Measurements from ENCODE around the gene PAX7. TPM values are rescaled to one million over a fixed set of nuclear protein-coding genes. Genes with fewer than 3 reads are reported as not detected.
"Not testable (repeated sequence)": the region's sequence is repeated elsewhere in the genome, so short reads cannot be mapped to it uniquely, and the experiment has no call there.

The PAX7 gene
- total RNA-seq, 1 donor from 2014 or later = not detected

- no peak for DNase-seq (ENCODE audit: extremely low read depth, low read depth, low spot score)
Measured at GRCh38 chr1:18657506-18658201, 27.0 kb downstream of the PAX7 start.

- DNase-seq (ENCODE audit: extremely low read depth, low read depth, low spot score) = no peak
Measured at GRCh38 chr1:18658831-18659230, 28.2 kb downstream of the PAX7 start.

DNA sequence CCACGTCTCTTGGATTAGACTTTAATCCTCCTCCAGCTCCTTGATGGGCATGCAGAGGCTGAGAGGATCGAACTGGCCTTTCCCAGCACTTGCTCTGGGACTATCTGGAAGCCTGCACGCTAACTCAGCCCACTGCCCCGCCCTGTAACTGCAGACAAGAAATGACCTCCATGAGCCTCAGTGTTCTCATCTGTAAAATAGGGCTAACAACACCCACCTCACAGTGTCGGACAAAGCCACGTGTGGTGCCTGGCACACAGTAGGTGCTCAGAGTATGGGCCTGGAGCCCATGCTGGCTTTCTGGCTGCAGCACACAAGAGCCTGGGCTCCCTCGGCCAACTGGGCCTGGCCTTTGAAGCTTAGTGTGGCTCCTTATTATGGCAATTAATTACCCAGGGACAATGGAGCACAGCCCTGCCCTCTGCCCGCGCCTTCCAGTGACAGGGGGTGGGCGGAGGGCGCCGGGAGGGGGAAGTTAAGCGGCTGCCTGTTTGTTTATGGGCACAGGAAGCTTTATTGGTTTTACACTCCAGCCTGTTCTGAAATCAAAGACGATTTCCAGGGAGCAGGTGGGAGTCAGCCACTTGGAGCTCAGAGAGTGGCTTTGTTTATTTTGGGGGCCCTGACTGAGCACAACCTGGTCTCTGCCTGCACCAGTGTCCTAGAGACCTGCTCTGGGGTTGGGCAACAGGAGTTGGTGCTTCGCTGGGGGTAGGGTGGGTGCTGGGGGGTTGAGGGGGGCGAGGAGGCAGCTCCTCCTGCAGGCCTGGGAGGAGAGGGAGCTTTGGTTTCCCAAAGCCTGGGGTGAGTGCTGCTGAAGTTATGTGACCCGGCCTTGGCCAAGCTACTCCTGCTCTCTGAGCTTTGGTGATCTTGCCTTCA lies 31.0 kb downstream of the PAX7 start:
- DNase-seq (ENCODE audit: extremely low read depth, low read depth, low spot score) = no peak

GRCh38 chr1:18662286-18662639 lies 31.6 kb downstream of the PAX7 start:
- DNase-seq (ENCODE audit: extremely low read depth, low read depth, low spot score) = no peak

DNA sequence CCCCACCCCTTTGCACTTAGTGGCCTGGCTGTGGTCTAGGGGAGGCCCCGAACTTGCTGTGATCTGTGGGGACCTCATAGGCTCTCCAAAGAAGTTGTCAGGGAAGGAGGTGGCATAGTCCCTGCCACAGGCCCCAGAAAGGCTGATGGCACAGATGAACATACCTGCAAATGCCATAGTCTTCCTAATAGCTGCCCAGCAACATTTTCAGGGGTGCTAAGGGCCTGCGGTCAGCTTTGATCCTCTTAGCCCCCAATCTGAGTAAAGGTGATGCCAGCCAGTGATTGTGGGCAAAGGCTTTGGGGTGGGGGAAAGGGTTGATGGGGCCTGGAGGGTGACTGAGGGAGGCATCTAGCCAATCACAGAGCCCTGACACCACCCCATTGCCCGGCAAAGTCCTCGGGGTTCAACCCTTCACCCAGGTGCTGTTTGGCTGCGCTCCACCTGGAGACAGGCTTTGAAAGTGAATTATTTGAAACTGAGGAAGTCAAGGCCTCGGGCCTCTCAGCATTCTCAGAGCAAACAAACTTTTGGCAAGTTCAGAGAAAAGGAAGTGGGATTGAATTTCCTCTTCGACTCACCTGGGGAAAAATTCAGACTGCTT lies 35.8 kb downstream of the PAX7 start:
- DNase-seq (ENCODE audit: extremely low read depth, low read depth, low spot score) = no peak

- no peak for DNase-seq (ENCODE audit: extremely low read depth, low read depth, low spot score)
Measured at GRCh38 chr1:18667333-18667732, 36.7 kb downstream of the PAX7 start.

GRCh38 chr1:18668046-18668445 lies 37.4 kb downstream of the PAX7 start:
- DNase-seq (ENCODE audit: extremely low read depth, low read depth, low spot score) = no peak

DNA sequence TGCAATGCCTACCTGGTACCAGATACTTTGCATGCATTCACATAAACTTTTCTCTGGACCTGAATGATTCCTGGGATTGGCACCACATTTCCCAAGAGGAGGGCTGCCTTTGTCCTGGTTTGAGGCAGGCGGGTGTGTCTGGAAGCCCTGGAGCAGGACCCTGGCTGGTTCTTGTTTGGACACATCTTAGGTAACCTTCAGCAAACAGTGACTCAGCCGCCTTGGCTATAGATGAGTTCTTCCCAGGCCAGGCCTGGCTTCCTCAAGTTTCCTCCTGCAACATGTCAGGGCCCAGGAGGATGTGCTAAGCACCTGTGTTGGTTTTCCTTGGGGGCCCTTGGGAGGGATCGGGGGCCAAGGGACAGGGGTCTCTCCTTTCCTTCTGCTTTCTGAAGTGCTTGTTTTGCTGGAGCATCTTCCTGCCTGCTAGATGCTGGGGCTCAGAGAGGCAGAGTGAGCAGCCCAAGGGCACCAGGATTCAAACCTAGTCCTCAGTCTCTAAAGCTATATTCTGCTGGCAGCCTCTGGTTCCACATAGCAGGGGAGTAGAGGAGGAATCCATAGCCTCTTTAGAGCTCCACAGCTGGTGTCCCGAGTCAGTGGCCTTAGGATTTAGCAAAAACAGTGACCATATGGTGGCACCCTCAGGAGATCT lies 38.2 kb downstream of the PAX7 start:
- DNase-seq (ENCODE audit: extremely low read depth, low read depth, low spot score) = no peak

DNA sequence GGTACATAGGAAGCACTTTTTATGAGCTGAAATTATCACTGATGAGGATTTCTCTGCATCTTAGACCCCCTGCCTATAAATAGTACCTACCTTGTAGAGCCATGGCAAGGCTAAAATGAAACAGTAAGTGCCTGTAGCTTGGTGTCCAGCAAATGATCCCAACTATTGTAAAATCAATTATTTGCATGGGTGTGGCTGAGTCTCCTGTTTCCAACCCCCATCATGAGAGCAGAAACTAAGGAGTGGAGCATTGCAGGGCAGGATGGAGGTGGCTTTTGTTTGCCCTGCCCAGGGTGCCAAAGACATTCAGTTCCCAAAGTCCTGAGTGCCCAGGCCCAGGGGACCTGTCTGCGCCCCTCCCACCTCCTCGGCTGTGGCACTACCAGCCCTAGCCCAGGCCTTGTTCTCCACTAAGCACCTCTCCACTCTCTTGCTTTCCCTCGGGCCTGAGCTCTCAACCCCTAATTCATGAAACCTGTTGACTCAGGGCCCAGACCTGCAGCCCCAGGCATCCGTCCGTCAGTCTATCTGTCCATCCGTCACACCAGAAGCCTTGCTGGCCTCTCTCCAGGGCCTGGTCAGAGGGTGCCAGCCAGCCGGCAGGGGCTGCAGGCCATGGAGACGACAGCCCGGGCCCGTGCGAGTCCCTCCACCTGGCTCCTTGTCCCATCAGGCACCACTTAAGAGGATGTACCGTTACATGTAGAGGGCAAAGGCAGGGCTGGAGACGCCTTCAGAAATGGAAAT lies 39.6 kb downstream of the PAX7 start:
- DNase-seq (ENCODE audit: extremely low read depth, low read depth, low spot score) = no peak

DNA sequence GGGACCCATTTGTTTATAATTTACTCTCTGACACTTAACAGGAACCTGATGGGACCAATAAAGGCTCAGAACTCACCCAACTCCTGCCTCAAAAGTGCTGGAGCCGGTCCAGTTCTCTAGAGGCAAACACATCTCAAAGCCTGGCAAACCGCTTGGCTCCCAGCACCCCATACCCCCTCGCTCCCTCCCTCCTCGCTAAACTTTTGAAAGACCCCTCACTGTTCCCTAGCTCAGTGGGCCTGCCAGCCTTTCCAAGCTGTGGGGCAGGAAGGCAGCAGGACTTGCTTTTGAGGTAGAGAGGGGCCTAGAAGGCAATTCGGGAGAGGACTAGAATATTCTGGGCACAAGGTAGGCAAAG lies 40.2 kb downstream of the PAX7 start:
- DNase-seq (ENCODE audit: extremely low read depth, low read depth, low spot score) = no peak

DNA sequence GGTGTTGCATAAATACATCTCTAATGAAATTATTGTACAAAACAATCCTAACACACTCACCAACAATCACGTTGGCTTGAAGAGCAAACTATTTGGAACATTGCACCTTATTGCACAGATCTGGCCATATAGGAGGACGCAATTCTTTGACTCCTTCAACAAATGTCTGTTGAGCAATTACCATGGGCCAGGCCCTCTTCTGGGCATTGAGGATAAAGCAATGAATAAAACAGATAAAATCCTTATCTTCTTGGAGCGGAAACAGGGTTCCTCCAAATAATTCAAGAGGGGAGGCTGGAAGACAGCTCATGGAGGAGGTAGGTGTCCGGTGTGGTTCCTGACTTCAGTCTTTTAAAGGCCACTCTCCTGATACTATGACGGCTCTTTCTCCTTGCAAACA lies 43.3 kb downstream of the PAX7 start:
- no peak for DNase-seq (ENCODE audit: extremely low read depth, low read depth, low spot score)

GRCh38 chr1:18676332-18676781 lies 45.7 kb downstream of the PAX7 start:
- no peak for DNase-seq (ENCODE audit: extremely low read depth, low read depth, low spot score)

DNA sequence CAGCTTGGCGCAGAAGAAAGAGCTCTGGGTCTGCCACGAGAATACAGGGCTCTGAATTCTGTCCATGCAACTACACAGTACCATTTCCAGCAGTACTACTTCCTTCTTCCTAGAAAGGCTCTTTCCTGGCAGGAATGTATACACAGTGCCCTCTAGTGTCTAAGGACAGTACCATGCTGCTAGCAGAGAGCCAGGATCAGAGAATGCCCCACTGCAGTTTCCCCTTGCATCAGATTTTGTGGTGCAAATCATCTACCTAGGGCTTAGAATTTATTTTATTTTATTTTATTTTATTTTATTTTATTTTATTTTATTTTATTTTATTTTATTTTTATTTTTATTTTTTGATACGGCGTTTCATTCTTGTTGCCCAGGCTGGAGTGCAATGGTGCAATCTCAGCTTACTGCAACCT lies 50.8 kb downstream of the PAX7 start:
- peak; percentile 2 for DNase-seq (ENCODE audit: extremely low read depth, low read depth, low spot score)

- no peak for DNase-seq (ENCODE audit: extremely low read depth, low read depth, low spot score)
Measured at GRCh38 chr1:18682375-18682774, 51.7 kb downstream of the PAX7 start.

DNA sequence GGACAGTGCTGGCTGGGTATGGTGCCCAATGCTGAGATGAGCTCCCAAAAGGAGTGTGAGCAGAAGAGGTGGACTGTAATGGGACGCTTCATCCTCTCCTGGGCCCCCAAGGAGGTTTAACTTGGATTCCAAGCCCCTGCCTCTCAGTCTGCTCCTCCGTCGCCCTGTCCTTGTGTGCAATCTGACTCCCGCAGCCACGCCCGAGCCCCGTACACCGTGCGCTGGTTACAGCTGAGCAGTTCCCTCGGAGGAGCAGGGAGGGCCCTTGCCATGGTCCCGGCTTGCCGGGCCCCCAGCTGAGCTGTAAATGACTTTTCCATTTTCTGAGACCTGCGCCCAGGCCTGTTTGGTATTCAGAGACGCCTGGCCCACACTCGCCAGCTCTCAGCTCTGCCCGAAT lies 53.7 kb downstream of the PAX7 start:
- DNase-seq (ENCODE audit: extremely low read depth, low read depth, low spot score) = no peak

GRCh38 chr1:18686540-18686939 lies 55.9 kb downstream of the PAX7 start:
- no peak for DNase-seq (ENCODE audit: extremely low read depth, low read depth, low spot score)

GRCh38 chr1:18687273-18687672 lies 56.6 kb downstream of the PAX7 start:
- DNase-seq (ENCODE audit: extremely low read depth, low read depth, low spot score) = no peak

DNA sequence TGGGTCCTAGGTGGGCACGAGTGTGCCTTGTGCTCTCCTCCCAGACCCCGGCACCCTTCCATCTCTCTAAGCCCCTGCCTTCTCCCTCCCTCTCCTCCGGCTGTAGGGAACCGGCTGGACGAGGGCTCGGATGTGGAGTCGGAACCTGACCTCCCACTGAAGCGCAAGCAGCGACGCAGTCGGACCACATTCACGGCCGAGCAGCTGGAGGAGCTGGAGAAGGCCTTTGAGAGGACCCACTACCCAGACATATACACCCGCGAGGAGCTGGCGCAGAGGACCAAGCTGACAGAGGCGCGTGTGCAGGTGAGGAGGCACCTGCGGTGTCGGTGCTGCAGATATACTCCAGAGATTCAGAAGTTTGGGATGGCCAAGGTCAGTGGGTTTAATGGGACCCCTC lies 61.0 kb downstream of the PAX7 start:
- no peak for DNase-seq (ENCODE audit: extremely low read depth, low read depth, low spot score)

GRCh38 chr1:18693256-18694098 lies 62.8 kb downstream of the PAX7 start:
- DNase-seq (ENCODE audit: extremely low read depth, low read depth, low spot score) = no peak

- DNase-seq (ENCODE audit: extremely low read depth, low read depth, low spot score) = not testable (repeated sequence)
Measured at GRCh38 chr1:18694289-18694688, 63.6 kb downstream of the PAX7 start.
